Caco-2 (cell line): Measurements from ENCODE around the gene PTPN14. TPM values are rescaled to one million over a fixed set of nuclear protein-coding genes. Genes with fewer than 3 reads are reported as not detected.

Experiments used
- BruUV-seq: library from RNA; stranded (reverse); fragments of 400-500 nt; replicated peaks from 2 replicates; lab custom pipeline; 2021; lab: Mats Ljungman, UMichigan
- CTCF ChIA-PET: fragments of 300-600 bp; sonication (Branson Sonifier 250); formaldehyde crosslinking; loops from one replicate; lab custom pipeline; 2022; ENCODE audit warnings: antibody characterized with exemption; lab: Charles Lee
- POLR2A ChIA-PET: fragments of 300-600 bp; sonication (Branson Sonifier 250); formaldehyde crosslinking; loops from one replicate; lab custom pipeline; 2022; ENCODE audit warnings: antibody characterized with exemption; lab: Charles Lee
- DNase-seq, 2 experiments: peaks; one replicate each; pipeline versions ENCODE4 v3.0.0 to v3.0.0-alpha.2; 2020 to 2022
- H3K27me3 ChIP-seq: replicated peaks from 2 replicates; pipeline ENCODE4 v1.6.0; 2011; ENCODE audit warnings: low read length; ENCODE audit not compliant: control insufficient read depth, insufficient read depth
- H3K36me3 ChIP-seq: 2 replicates; pipeline ENCODE4 v1.5.1; 2011; ENCODE audit warnings: low read length; ENCODE audit not compliant: control insufficient read depth, insufficient read depth
- H3K4me1 ChIP-seq: fragments of 250-450 bp; sonication (Bioruptor Pico); 2 replicates; pipeline ENCODE4 v1.5.1; 2020; ENCODE audit warnings: mild to moderate bottlenecking
- H3K4me3 ChIP-seq: 2 replicates; pipeline ENCODE4 v1.5.1; 2011; ENCODE audit warnings: low read depth, mild to moderate bottlenecking, control low read depth, low read length
- H3K9me3 ChIP-seq: fragments of 250-450 bp; sonication (Bioruptor Pico); 2 replicates; pipeline ENCODE4 v1.5.1; 2020; ENCODE audit warnings: mild to moderate bottlenecking, moderate library complexity
- H3K27ac Mint-ChIP-seq: one replicate; pipeline ENCODE4 v1.8.0; 2022; ENCODE audit warnings: mixed read lengths; ENCODE audit not compliant: unreplicated experiment
- H3K27me3 Mint-ChIP-seq: one replicate; pipeline ENCODE4 v1.8.0; 2022; ENCODE audit warnings: mixed read lengths; ENCODE audit not compliant: insufficient read depth, unreplicated experiment
- H3K36me3 Mint-ChIP-seq: one replicate; pipeline ENCODE4 v1.8.0; 2022; ENCODE audit warnings: mild to moderate bottlenecking, mixed read lengths; ENCODE audit not compliant: insufficient read depth, unreplicated experiment
- H3K4me1 Mint-ChIP-seq: one replicate; pipeline ENCODE4 v1.8.0; 2022; ENCODE audit warnings: low read depth, mixed read lengths; ENCODE audit not compliant: unreplicated experiment
- H3K4me3 Mint-ChIP-seq: one replicate; pipeline ENCODE4 v1.8.0; 2022; ENCODE audit warnings: mild to moderate bottlenecking, moderate library complexity, mixed read lengths; ENCODE audit not compliant: unreplicated experiment
- H3K9me3 Mint-ChIP-seq: one replicate; pipeline ENCODE4 v1.8.0; 2022; ENCODE audit warnings: mixed read lengths; ENCODE audit not compliant: unreplicated experiment
- CTCF ChIP-seq, 2 experiments: fragments of 200-600 bp in 1 of 2; IDR thresholded peaks; 1 replicate in 1 of 2; 2 replicates in 1 of 2; pipeline versions ENCODE4 v1.5.1 to v1.8.0; 2011 to 2022; ENCODE audit warnings: antibody characterized with exemption in 1 of 2, control low read depth in 1 of 2, inconsistent platforms in 1 of 2, low read depth in 1 of 2, low read length in 1 of 2, mild to moderate bottlenecking in 1 of 2, moderate library complexity in 1 of 2; ENCODE audit not compliant: insufficient read depth in 1 of 2, severe bottlenecking in 1 of 2, unreplicated experiment in 1 of 2
- intact Hi-C: fragments of 100-400 bp; cut with micrococcal nuclease; formaldehyde crosslinking; loops from one replicate; pipeline ENCODE4 v1.10.0; 2022; ENCODE audit not compliant: unreplicated experiment
- total RNA-seq: library from RNA; stranded (reverse); gene quantifications from 2 replicates; pipeline ENCODE4 v1.2.3, GENCODE V29; 2022

PTPN14 gene
- total RNA-seq, 1 experiment from 2014 or later, result 103 TPM

GRCh38 chr1:214545293-214545692 is 6.1 kb downstream of the PTPN14 start:
- no TSS peak for BruUV-seq
- Histone ChIP-seq H3K36me3 (no peaks in the 10 kb centered on the region), H3K4me3 (no peak overlapping the region), H3K27me3 (no peaks in the 10 kb centered on the region), H3K9me3 (no peaks in the 10 kb centered on the region), H3K4me1 (peaks cover 36% of the 10 kb centered on the region)
- Mint-ChIP-seq H3K4me3 (no peak overlapping the region), H3K27ac (no peak overlapping the region), H3K4me1 (peaks cover 60% of the 10 kb centered on the region), H3K9me3 (no peaks in the 10 kb centered on the region), H3K36me3 (peaks cover 71% of the 10 kb centered on the region), H3K27me3 (no peaks in the 10 kb centered on the region)
- intact Hi-C loops, result loop anchor here (1.0 kb wide), 1 partner anchor 8 kb away; no protein-coding TSS in a partner anchor
- ChIA-PET POLR2A (no interaction called here), CTCF (no interaction called here)
- no peak for TF ChIP-seq CTCF (IDR thresholded peaks at IDR 0.05; ENCODE audit: insufficient read depth in 1 of 2, low read depth in 1 of 2, low read length in 1 of 2, severe bottlenecking in 1 of 2, unreplicated experiment in 1 of 2)
- no peak for DNase-seq

DNA sequence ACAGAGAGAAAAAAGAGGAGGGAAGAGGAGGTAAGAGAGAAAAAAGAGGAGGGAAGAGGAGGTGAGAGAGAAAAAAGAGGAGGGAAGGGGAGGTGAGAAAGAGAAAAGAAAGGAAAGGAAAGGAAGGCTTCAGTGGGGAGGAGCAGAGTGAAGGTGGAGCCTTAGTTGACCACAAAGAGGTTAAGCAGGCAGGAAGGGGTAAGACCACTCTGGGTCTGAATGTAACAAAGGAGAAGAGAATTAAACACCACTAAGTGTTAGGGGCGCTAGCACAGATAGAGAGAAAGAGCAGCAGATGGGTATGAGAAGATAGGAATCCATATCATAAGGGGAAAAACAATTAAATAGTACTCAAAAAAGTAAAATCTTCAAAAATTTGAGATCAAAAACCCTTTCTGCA is 6.6 kb downstream of the PTPN14 start:
- Histone ChIP-seq H3K27me3 (no peaks in the 10 kb centered on the region), H3K4me1 (peaks cover 36% of the 10 kb centered on the region), H3K9me3 (no peaks in the 10 kb centered on the region), H3K36me3 (no peaks in the 10 kb centered on the region), H3K4me3 (no peak overlapping the region)
- intact Hi-C loops, result loop anchor here (1.0 kb wide), 1 partner anchor 7 kb away; no protein-coding TSS in a partner anchor
- POLR2A ChIA-PET, result no interaction called here
- Mint-ChIP-seq H3K27ac (no peak overlapping the region), H3K4me1 (peaks cover 62% of the 10 kb centered on the region), H3K36me3 (peaks cover 66% of the 10 kb centered on the region), H3K27me3 (no peaks in the 10 kb centered on the region), H3K9me3 (no peaks in the 10 kb centered on the region), H3K4me3 (no peak overlapping the region)
- DNase-seq, result no peak
- CTCF ChIA-PET, result no interaction called here
- no peak for TF ChIP-seq CTCF (IDR thresholded peaks at IDR 0.05; ENCODE audit: insufficient read depth in 1 of 2, low read depth in 1 of 2, low read length in 1 of 2, severe bottlenecking in 1 of 2, unreplicated experiment in 1 of 2)
- BruUV-seq, result no TSS peak

GRCh38 chr1:214542275-214543199 is 8.9 kb downstream of the PTPN14 start:
- no TSS peak for BruUV-seq
- no peak for DNase-seq
- Mint-ChIP-seq H3K27ac (peak overlapping the region; percentile 30), H3K27me3 (no peaks in the 10 kb centered on the region), H3K4me3 (no peak overlapping the region), H3K4me1 (peaks cover 68% of the 10 kb centered on the region), H3K36me3 (peaks cover 49% of the 10 kb centered on the region), H3K9me3 (no peaks in the 10 kb centered on the region)
- no peak for TF ChIP-seq CTCF (IDR thresholded peaks at IDR 0.05; ENCODE audit: insufficient read depth in 1 of 2, low read depth in 1 of 2, low read length in 1 of 2, severe bottlenecking in 1 of 2, unreplicated experiment in 1 of 2)
- no peaks in the 10 kb centered on the region for H3K9me3 ChIP-seq
- H3K4me1 ChIP-seq, result peaks cover 29% of the 10 kb centered on the region
- H3K27me3 ChIP-seq, result no peaks in the 10 kb centered on the region
- ChIA-PET CTCF (no interaction called here), POLR2A (interaction anchor here (0.8 kb wide), 1 partner anchor 9 kb away, joined by 3 read pairs; the partner anchor contains the start of gene PTPN14)
- H3K4me3 ChIP-seq, result no peak overlapping the region
- intact Hi-C loops, result no loop called here
- H3K36me3 ChIP-seq, result no peaks in the 10 kb centered on the region
